MV-4-11 (cell line): ENCODE data around the gene TCEAL9.
"Not testable (repeated sequence)": the region's sequence is repeated elsewhere in the genome, so short reads cannot be mapped to it uniquely, and the experiment has no call there.

Source experiments
- DNase-seq: peaks from one replicate; lab custom pipeline; 2025; lab: John Stamatoyannopoulos, UW

TCEAL9 gene

GRCh38 chrX:103373581-103373980 lies 17.3 kb downstream of the TCEAL9 start:
- DNase-seq = no peak

GRCh38 chrX:103376118-103376978 lies 20.0 kb downstream of the TCEAL9 start, which contains the start of gene BEX3:
BEX3 (plus strand) TSS chrX:103376538; CDS start chrX:103377522, 984 bp downstream.
- peak; percentile 26 for DNase-seq

GRCh38 chrX:103376979-103377324 lies 20.6 kb downstream of the TCEAL9 start:
- DNase-seq = no peak

GRCh38 chrX:103378990-103379389 lies 22.7 kb downstream of the TCEAL9 start:
- DNase-seq = peak; percentile 83

- DNase-seq = no peak
Measured at GRCh38 chrX:103382877-103383276, 26.6 kb downstream of the TCEAL9 start.

- DNase-seq = no peak
Measured at GRCh38 chrX:103384672-103385071, 28.4 kb downstream of the TCEAL9 start.

- DNase-seq = not testable (repeated sequence)
Measured at GRCh38 chrX:103385283-103385830, 29.1 kb downstream of the TCEAL9 start.

GRCh38 chrX:103386332-103386731 lies 30.0 kb downstream of the TCEAL9 start:
- no peak for DNase-seq

GRCh38 chrX:103393487-103393886 lies 37.2 kb downstream of the TCEAL9 start:
- DNase-seq = no peak

- no peak for DNase-seq
Measured at GRCh38 chrX:103396186-103396585, 39.9 kb downstream of the TCEAL9 start.

GRCh38 chrX:103396660-103397059 lies 40.4 kb downstream of the TCEAL9 start:
- no peak for DNase-seq

GRCh38 chrX:103397707-103398106 lies 41.4 kb downstream of the TCEAL9 start:
- DNase-seq = no peak

GRCh38 chrX:103398421-103398864 lies 42.1 kb downstream of the TCEAL9 start:
- peak; percentile 88 for DNase-seq

GRCh38 chrX:103399744-103400143 lies 43.4 kb downstream of the TCEAL9 start:
- no peak for DNase-seq

GRCh38 chrX:103400931-103401330 lies 44.6 kb downstream of the TCEAL9 start:
- DNase-seq = no peak

GRCh38 chrX:103404231-103405008 lies 48.1 kb downstream of the TCEAL9 start:
- DNase-seq = peak; percentile 79

GRCh38 chrX:103405009-103405333 lies 48.7 kb downstream of the TCEAL9 start:
- DNase-seq = no peak

- no peak for DNase-seq
Measured at GRCh38 chrX:103406256-103406655, 50.0 kb downstream of the TCEAL9 start.

GRCh38 chrX:103407776-103408175 lies 51.5 kb downstream of the TCEAL9 start:
- no peak for DNase-seq
